Ovary (tissue), 9 donors: Measurements from ENCODE around the gene ZC3H14. TPM values are rescaled to one million over a fixed set of nuclear protein-coding genes. Genes with fewer than 3 reads are reported as not detected.
"Not testable (repeated sequence)": the region's sequence is repeated elsewhere in the genome, so short reads cannot be mapped to it uniquely, and the experiment has no call there.

Experiments used
- DNase-seq, 5 donors: peaks; one replicate each; pipeline ENCODE4 v3.0.0-alpha.2; 2019 to 2020
- H3K27ac ChIP-seq, 2 donors: fragments of 200-600 bp; one replicate each; pipeline versions ENCODE4 v1.5.1 to v1.8.0; 2019 to 2022
- H3K27me3 ChIP-seq: fragments of 200-600 bp; one replicate; pipeline ENCODE4 v1.8.0; 2022
- H3K36me3 ChIP-seq: fragments of 200-600 bp; sonication (generic); one replicate; pipeline ENCODE4 v1.5.1; 2019
- H3K4me1 ChIP-seq: one replicate; pipeline ENCODE4 v1.8.1; 2013; ENCODE audit warnings: mild to moderate bottlenecking, moderate library complexity; ENCODE audit not compliant: insufficient read depth
- H3K4me3 ChIP-seq: fragments of 200-600 bp; sonication (generic); one replicate; pipeline ENCODE4 v1.5.1; 2017
- H3K9me3 ChIP-seq, 2 donors: fragments of 200-600 bp in 1 of 2; sonication (generic) in 1 of 2; one replicate each; pipeline versions ENCODE4 v1.5.1 to v1.8.1; 2013 to 2019; ENCODE audit warnings: mild to moderate bottlenecking in 1 of 2, moderate library complexity in 1 of 2
- EP300 ChIP-seq: sonication (generic); formaldehyde crosslinking; IDR thresholded peaks from one replicate; pipeline ENCODE4 v1.6.1; 2017; ENCODE audit warnings: antibody characterized with exemption
- POLR2A ChIP-seq: fragments of 450-650 bp; IDR thresholded peaks from one replicate; pipeline ENCODE4 v1.6.1; 2017; ENCODE audit warnings: antibody characterized with exemption, mild to moderate bottlenecking, moderate library complexity
- WGBS, 3 donors: extraction: QIAGEN DNeasy Blood & Tissue Kit in 1 of 3; methylation state at CpG; one replicate each; pipeline versions ENCODE4 v1.1.5 to v1.1.7; 2013 to 2017; 5-methylcytosine and 5-hydroxymethylcytosine counted together
- intact Hi-C, 4 donors: fragments of 100-400 bp; cut with DNase I; formaldehyde crosslinking; loops; one replicate each; pipeline versions ENCODE4 v1.11.0 to v1.15.1; 2022 to 2023
- polyA plus RNA-seq, 2 donors: library from polyadenylated mRNA; stranded (reverse); fragments of 200-250 nt in 1 of 2; fragments of 350-450 nt in 1 of 2; fragmentation: Illumina TruSeq in 1 of 2; extraction: RNeasy Lipid Tissue Mini Kit (QIAGEN cat#74804) in 1 of 2; gene quantifications; one replicate each; pipeline ENCODE4 v1.2.3, GENCODE V29; 2013 to 2014
- total RNA-seq, 7 donors: library from RNA; depleted of rRNA in 2 of 7; stranded (reverse); fragments of >200 nt in 2 of 7; fragmentation: NEBNext Ultra II Directional in 3 of 7; extraction: Animal tissue kit (Norgen Biotek cat#: 25700) in 3 of 7; gene quantifications; one replicate each; pipeline versions ENCODE4 v1.1.0 to v1.2.4, GENCODE V29; 2016 to 2023
- TF ChIP-seq, protein P1 (sequence below), 3 donors: fragments of 450-650 bp in 2 of 3; fragments of 200-600 bp in 1 of 3; IDR thresholded peaks; one replicate each; pipeline versions ENCODE4 v1.5.1 to v1.8.0; 2016 to 2022; ENCODE audit warnings: antibody characterized with exemption in 3 of 3, mild to moderate bottlenecking in 1 of 3
- donor health status: DM: no; HTN: no; CAD: no; lungs with moderate emphysema.
- donor health status: DM: no; HTN: no; CAD: no.
- donor health status: Bipolar disorder and iron deficiency.
- donor health status: DM: yes; HTN: yes; CAD: no.
- donor health status: DM: no; HTN: no; CAD: no.
- donor health status: DM: yes; HTN: yes; CAD: no.

The ZC3H14 gene
- total and polyA plus RNA-seq, 9 donors = 30.2 to 63.2 (median 57.1) TPM

DNA sequence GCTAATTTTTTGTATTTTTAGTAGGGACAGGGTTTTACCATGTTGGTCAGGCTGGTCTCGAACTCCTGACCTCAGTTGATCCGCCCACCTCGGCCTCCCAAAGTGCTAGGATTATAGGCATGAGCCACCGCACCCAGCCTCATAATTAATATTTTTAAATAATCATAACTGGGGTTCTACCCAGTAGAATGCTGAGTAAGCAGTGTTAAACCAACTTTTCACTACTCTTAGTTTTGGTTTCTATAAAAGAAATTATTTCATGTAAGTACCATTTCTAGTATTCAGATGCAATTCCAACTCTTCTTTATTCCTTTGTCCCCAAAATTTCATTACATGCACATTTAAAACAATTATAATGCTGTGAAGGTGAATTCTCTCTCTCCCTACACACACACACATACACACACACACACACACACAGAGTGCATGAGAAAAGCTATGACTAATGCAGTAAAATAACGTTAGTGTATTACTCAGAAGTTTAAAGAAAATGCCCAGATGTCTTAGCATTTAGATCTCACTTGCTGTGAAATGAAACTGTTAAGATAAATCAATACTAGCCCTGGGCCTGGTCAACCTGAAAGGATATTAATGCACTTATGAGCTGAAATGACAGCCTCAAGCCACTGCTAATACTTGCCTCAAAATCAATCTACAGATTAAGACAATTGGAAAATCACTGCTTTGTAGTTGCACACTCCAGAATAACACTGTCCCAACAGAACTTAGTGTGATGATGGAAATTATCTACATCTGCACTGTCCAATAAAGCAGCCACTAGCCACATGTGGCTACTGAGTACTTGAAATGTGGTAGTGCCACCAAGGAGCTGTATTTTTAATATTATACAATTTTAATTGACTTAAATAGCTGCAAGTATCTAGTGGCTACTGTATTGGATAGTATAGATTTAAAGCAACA is 44.0 kb upstream of the ZC3H14 start:
- H3K27me3 ChIP-seq = no peaks in the 10 kb centered on the region
- no peak for TF ChIP-seq EP300
- no peak for TF ChIP-seq POLR2A
- TF ChIP-seq, protein P1, sequence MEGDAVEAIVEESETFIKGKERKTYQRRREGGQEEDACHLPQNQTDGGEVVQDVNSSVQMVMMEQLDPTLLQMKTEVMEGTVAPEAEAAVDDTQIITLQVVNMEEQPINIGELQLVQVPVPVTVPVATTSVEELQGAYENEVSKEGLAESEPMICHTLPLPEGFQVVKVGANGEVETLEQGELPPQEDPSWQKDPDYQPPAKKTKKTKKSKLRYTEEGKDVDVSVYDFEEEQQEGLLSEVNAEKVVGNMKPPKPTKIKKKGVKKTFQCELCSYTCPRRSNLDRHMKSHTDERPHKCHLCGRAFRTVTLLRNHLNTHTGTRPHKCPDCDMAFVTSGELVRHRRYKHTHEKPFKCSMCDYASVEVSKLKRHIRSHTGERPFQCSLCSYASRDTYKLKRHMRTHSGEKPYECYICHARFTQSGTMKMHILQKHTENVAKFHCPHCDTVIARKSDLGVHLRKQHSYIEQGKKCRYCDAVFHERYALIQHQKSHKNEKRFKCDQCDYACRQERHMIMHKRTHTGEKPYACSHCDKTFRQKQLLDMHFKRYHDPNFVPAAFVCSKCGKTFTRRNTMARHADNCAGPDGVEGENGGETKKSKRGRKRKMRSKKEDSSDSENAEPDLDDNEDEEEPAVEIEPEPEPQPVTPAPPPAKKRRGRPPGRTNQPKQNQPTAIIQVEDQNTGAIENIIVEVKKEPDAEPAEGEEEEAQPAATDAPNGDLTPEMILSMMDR (IDR thresholded peaks at IDR 0.05) = no peak
- no peaks in the 10 kb centered on the region for H3K36me3 ChIP-seq
- H3K27ac ChIP-seq = no peak overlapping the region
- WGBS, 3 donors = 79 to 81% (median 80%) methylated on average over 5 of the region's 5 CpGs
- intact Hi-C loops = no loop called here
- no peak overlapping the region for H3K4me3 ChIP-seq
- H3K4me1 ChIP-seq = no peaks in the 10 kb centered on the region
- no peak for DNase-seq
- H3K9me3 ChIP-seq = no peaks in the 10 kb centered on the region

DNA sequence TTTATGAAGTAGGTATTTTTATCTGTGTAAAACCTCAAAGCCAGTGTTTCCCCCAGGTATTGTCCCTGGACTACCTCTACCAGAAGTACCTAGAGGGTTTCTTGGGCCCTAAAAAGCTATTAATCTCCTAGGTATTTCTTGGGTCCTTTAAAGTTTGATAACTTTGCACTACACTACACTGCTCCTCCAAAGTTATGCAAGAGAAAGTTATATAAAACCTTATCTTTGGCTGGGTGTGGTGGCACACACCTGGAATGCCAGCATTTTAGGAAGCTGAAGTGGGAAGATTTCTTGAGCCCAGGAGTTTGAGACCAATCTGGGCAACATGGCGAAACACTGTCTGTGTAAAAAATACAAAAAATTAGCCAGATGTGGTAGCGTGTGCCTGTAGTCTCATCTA is 42.9 kb upstream of the ZC3H14 start:
- no peaks in the 10 kb centered on the region for H3K27me3 ChIP-seq
- no peak for DNase-seq
- no peaks in the 10 kb centered on the region for H3K4me1 ChIP-seq
- H3K36me3 ChIP-seq = no peaks in the 10 kb centered on the region
- TF ChIP-seq, protein P1 (IDR thresholded peaks at IDR 0.05) = no peak
- TF ChIP-seq POLR2A (no peak), EP300 (no peak)
- H3K27ac ChIP-seq = no peak overlapping the region
- H3K4me3 ChIP-seq = no peak overlapping the region
- WGBS, 3 donors = 93 to 97% (median 97%) methylated on average over 2 of the region's 2 CpGs
- H3K9me3 ChIP-seq = no peaks in the 10 kb centered on the region
- intact Hi-C loops = no loop called here

DNA sequence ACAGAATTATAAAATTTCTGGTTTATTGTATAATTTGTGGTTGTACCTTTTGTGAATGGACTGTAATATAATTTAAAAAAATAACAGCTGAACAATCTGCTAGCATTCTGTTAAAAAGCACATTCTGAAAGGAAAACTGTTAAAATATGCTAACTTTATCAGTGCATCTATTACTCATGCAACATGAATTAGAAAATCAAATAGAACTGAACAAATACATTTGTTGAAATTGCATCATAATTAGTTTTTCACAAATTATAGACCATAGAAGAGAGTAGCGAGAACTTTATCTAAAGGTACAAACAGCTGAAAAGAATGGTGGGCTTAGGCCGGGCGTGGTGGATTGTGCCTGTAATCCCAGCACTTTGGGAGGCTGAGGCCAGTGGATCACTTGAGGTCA is 41.0 kb upstream of the ZC3H14 start:
- intact Hi-C loops = no loop called here
- TF ChIP-seq, protein P1 (IDR thresholded peaks at IDR 0.05) = no peak
- TF ChIP-seq EP300 = no peak
- no peak for TF ChIP-seq POLR2A
- no peaks in the 10 kb centered on the region for H3K27me3 ChIP-seq
- no peak overlapping the region for H3K27ac ChIP-seq
- H3K9me3 ChIP-seq = no peaks in the 10 kb centered on the region
- WGBS, 3 donors = 58 to 98% (median 66%) methylated on average over 3 of the region's 3 CpGs
- H3K36me3 ChIP-seq = no peaks in the 10 kb centered on the region
- H3K4me3 ChIP-seq = no peak overlapping the region
- H3K4me1 ChIP-seq = no peaks in the 10 kb centered on the region
- DNase-seq = no peak

DNA sequence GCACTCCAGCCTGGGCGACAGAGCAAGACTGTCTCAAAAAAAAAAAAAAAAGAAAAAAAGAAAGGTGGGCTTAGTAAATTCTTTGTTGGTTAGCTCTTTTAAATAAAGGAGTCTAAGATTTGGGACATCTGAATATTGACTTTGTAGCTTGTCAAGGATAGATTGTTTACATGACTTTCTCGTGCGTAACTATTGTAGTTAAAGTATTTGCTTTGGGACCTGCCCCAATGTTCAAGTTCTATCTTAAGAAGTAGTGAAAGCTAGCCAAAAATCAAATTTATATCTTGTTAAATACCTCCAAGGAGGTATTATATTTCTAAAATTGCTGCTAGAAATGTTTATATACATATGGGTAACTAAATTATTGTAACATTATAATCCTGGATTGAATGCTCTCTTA is 40.4 kb upstream of the ZC3H14 start:
- Histone ChIP-seq H3K9me3 (no peaks in the 10 kb centered on the region), H3K27me3 (no peaks in the 10 kb centered on the region), H3K27ac (no peak overlapping the region), H3K36me3 (no peaks in the 10 kb centered on the region), H3K4me1 (no peaks in the 10 kb centered on the region), H3K4me3 (no peak overlapping the region)
- no peak for DNase-seq
- intact Hi-C loops = no loop called here
- 51 to 53% (median 52%) methylated on average over 3 of the region's 3 CpGs for WGBS, 3 donors
- TF ChIP-seq POLR2A = no peak
- no peak for TF ChIP-seq EP300
- TF ChIP-seq, protein P1 (IDR thresholded peaks at IDR 0.05) = no peak

DNA sequence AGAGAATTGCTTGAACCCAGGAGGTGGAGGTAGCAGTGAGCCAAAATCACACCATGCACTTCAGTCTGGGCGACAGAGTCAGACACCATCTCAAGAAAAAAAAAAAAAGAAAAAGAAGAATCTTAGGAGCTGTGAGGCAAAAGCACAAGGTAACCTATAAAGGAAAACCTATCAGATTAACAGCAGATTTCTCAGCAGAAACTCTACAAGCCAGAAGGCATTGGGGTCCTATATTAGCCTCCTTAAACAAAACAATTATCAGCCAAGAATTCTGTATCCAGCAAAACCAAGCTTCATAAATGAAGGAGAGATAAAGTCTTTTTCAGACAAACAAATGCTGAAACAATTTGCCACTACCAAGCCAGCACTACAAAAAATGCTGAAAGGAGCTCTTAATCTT is 32.9 kb upstream of the ZC3H14 start:
- H3K27ac ChIP-seq, intact Hi-C loops, H3K4me1 ChIP-seq, H3K9me3 ChIP-seq, H3K27me3 ChIP-seq, H3K36me3 ChIP-seq, DNase-seq, H3K4me3 ChIP-seq: not testable (repeated sequence)
- 93 to 97% (median 96%) methylated on average over 1 of the region's 1 CpG for WGBS, 3 donors
